DOHH2 (cell line): ENCODE data around the gene GSG1L.

ENCODE experiments used
- EZH2phosphoT487 ChIP-seq: fragments of 200-600 bp; sonication (generic); IDR thresholded peaks from 2 replicates; pipeline ENCODE4 v1.6.1; 2017; ENCODE audit warnings: borderline replicate concordance, mild to moderate bottlenecking, antibody characterized with exemption, low read length, moderate library complexity, mixed read lengths
- TF ChIP-seq, protein P1 (sequence below): fragments of 200-600 bp; sonication (generic); IDR thresholded peaks from one replicate; pipeline ENCODE4 v1.5.1; 2014; ENCODE audit warnings: antibody characterized with exemption, mild to moderate bottlenecking, low read depth, low read length; ENCODE audit not compliant: poor library complexity, severe bottlenecking

DNA sequence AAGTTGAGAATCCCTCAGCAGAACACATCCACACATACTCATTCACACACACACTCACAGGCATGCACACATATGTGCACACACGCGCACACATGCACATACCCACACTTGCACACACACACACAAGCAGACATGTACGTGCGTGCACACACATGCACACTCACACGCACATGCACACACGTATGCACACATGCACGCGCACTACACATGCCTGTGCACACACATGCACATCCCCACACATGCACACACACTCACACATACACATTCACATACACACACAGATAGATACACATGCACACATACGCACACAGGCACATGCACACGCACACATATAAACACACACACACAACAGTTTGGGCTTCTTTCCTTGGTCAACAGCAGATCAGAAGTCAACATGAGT is 24.0 kb downstream of the GSG1L start:
- TF ChIP-seq, protein P1, sequence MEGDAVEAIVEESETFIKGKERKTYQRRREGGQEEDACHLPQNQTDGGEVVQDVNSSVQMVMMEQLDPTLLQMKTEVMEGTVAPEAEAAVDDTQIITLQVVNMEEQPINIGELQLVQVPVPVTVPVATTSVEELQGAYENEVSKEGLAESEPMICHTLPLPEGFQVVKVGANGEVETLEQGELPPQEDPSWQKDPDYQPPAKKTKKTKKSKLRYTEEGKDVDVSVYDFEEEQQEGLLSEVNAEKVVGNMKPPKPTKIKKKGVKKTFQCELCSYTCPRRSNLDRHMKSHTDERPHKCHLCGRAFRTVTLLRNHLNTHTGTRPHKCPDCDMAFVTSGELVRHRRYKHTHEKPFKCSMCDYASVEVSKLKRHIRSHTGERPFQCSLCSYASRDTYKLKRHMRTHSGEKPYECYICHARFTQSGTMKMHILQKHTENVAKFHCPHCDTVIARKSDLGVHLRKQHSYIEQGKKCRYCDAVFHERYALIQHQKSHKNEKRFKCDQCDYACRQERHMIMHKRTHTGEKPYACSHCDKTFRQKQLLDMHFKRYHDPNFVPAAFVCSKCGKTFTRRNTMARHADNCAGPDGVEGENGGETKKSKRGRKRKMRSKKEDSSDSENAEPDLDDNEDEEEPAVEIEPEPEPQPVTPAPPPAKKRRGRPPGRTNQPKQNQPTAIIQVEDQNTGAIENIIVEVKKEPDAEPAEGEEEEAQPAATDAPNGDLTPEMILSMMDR, result no peak
- TF ChIP-seq EZH2phosphoT487, result no peak
